DMS153 treated with DMSO at 0.1 percent for 48 hours (cell line): ENCODE data around the gene FAM222A.
A peak's percentile ranks its signal among the peaks of the same experiment; 100 is the strongest.

Source experiments
- DNase-seq: peaks from one replicate; lab custom pipeline; 2025; ENCODE audit not compliant: unreplicated experiment; lab: John Stamatoyannopoulos, UW

Gene FAM222A

GRCh38 chr12:109795023-109795422 is 81.4 kb downstream of the FAM222A start:
- DNase-seq: no peak

GRCh38 chr12:109796057-109796456 is 82.4 kb downstream of the FAM222A start:
- no peak for DNase-seq

- no peak for DNase-seq
Observed at GRCh38 chr12:109797905-109798669, 84.5 kb downstream of the FAM222A start.

- no peak for DNase-seq
Observed at GRCh38 chr12:109798691-109799090, 85.1 kb downstream of the FAM222A start.

- DNase-seq: no peak
Observed at GRCh38 chr12:109800536-109800935, 86.9 kb downstream of the FAM222A start.

- DNase-seq: no peak
Observed at GRCh38 chr12:109802828-109803227, 89.2 kb downstream of the FAM222A start.

- no peak for DNase-seq
Observed at GRCh38 chr12:109803678-109804077, 90.1 kb downstream of the FAM222A start.

GRCh38 chr12:109804820-109805761 is 91.5 kb downstream of the FAM222A start:
- DNase-seq: peak; percentile 44

GRCh38 chr12:109807954-109808643 is 94.5 kb downstream of the FAM222A start:
- no peak for DNase-seq

GRCh38 chr12:109808876-109809646 is 95.4 kb downstream of the FAM222A start:
- no peak for DNase-seq

GRCh38 chr12:109810954-109811623 is 97.5 kb downstream of the FAM222A start:
- DNase-seq: no peak

GRCh38 chr12:109811624-109811995 is 98.0 kb downstream of the FAM222A start:
- DNase-seq: no peak

- DNase-seq: no peak
Observed at GRCh38 chr12:109813810-109814416, 100.3 kb downstream of the FAM222A start.

GRCh38 chr12:109814600-109815150 is 101.0 kb downstream of the FAM222A start:
- DNase-seq: no peak

GRCh38 chr12:109815225-109815624 is 101.6 kb downstream of the FAM222A start:
- no peak for DNase-seq

GRCh38 chr12:109815757-109816617 is 102.4 kb downstream of the FAM222A start:
- no peak for DNase-seq

- no peak for DNase-seq
Observed at GRCh38 chr12:109816870-109817269, 103.2 kb downstream of the FAM222A start.

GRCh38 chr12:109817627-109818231 is 104.1 kb downstream of the FAM222A start:
- no peak for DNase-seq
